Esophagus squamous epithelium (tissue), 4 donors: ENCODE measurements around the gene OBP2A.

Experiments used
- CTCF ChIP-seq, 6 experiments: fragments of 450-650 bp in 4 of 6; fragments of 200-600 bp in 2 of 6; sonication (generic) in 2 of 6; IDR thresholded peaks; one replicate each; pipeline ENCODE4 v1.5.1; 2016 to 2019; ENCODE audit warnings: antibody characterized with exemption in 6 of 6, mild to moderate bottlenecking in 4 of 6, moderate library complexity in 4 of 6
- POLR2A ChIP-seq, 4 donors: fragments of 450-650 bp; IDR thresholded peaks; one replicate each; pipeline ENCODE4 v1.6.1; 2017; ENCODE audit warnings: antibody characterized with exemption in 4 of 4, mild to moderate bottlenecking in 4 of 4, moderate library complexity in 3 of 4

GRCh38 chr9:135519179-135519971 lies 26.6 kb upstream of the OBP2A start:
- TF ChIP-seq CTCF (IDR thresholded peaks at IDR 0.05) (no peak), POLR2A (IDR thresholded peaks at IDR 0.05) (no peak)
